Ecto neural progenitor cell (in vitro differentiated cells): ENCODE data around the gene CPA4.

Source experiments
- DNase-seq: peaks from one replicate; pipeline ENCODE4 v3.0.0-alpha.2; 2018; ENCODE audit warnings: low spot score

CPA4 gene

DNA sequence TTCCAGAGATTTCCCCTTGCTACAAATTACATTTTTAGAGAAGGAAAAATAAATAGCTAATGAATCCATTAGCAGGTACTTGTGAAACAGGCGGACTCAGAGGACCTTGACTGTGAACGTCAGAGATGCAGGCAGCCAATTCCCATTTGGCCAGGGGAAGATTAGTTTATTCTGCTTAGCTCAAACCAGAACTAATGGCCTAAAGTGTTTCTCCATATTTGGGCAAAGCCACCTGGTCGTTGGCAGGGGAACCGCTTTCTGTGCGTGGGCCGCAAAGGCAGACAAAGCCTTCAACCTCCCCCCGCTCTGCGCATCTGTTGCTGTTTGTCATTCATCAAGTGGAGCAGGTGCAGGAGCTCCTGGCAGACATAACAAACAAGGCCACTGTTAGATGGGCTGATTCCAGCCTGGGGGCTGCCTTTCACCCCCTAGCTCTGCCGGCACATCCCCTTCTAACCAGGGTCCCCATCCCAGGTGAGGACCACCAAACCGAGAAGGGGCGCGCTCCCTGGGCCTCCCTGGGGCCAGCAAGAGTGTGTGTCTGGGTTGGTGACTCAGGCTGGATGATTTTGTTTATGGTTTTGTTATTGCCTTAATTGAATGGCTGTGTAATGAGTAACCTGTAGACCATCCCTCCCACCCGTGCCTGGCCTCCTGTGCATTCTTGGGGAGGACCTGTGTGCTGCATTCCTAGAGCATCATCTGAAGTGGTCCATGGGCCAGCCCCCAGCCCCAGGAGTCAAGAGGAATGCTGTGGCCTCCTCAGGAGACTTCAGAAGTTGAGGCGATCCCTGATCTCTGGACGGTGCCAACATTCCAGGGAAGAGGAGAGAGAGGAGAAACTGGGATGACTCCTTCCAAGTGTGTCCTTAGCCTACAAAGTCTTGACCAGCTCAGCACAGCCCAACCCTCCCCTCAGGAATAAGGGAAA lies 72.8 kb downstream of the CPA4 start:
- DNase-seq = no peak

DNA sequence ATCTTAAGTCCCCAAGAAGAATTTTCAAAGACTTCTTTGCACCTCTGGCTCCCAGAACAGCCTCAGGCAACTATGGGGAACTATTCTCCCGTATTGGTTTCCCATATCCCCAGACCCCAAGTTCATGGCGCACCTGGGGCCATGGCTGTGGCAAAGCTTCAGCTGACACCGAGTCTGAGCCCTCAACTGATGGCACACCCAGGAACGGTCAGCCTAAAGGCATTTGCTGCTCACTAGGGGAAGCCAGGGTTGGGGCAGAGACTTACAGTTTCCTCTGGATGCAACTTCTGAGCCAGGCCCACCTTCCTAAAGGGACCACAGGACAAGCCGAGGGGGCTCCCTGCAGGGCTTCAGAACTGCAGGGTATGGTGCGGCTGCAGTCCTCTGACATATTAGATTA lies 73.6 kb downstream of the CPA4 start:
- no peak for DNase-seq

DNA sequence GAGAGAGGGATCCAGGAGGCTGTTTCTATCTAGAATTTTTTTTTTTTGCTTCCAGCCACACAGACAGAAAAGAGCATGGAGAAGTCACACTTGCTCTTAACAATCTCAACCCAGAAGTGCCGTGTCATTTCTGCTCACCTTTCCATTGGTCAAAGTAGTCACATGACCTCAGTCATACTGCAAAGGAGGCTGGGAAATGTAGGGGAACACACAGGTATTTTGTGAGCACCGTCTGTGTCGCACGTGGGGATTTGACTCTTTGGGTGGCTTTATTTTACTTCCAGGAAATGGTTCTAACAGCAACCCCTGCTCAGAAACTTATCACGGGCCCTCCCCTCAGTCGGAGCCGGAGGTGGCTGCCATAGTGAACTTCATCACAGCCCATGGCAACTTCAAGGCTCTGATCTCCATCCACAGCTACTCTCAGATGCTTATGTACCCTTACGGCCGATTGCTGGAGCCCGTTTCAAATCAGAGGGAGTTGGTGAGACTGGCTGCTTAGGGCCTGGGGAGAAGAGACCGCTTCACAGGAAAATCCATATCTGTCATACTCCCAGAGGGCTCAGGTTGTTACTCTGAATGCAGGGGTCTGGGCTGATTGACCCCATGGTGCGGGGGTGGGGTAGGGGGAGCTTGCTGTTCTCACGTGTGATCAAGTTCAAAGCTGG lies 74.3 kb downstream of the CPA4 start:
- no peak for DNase-seq

DNA sequence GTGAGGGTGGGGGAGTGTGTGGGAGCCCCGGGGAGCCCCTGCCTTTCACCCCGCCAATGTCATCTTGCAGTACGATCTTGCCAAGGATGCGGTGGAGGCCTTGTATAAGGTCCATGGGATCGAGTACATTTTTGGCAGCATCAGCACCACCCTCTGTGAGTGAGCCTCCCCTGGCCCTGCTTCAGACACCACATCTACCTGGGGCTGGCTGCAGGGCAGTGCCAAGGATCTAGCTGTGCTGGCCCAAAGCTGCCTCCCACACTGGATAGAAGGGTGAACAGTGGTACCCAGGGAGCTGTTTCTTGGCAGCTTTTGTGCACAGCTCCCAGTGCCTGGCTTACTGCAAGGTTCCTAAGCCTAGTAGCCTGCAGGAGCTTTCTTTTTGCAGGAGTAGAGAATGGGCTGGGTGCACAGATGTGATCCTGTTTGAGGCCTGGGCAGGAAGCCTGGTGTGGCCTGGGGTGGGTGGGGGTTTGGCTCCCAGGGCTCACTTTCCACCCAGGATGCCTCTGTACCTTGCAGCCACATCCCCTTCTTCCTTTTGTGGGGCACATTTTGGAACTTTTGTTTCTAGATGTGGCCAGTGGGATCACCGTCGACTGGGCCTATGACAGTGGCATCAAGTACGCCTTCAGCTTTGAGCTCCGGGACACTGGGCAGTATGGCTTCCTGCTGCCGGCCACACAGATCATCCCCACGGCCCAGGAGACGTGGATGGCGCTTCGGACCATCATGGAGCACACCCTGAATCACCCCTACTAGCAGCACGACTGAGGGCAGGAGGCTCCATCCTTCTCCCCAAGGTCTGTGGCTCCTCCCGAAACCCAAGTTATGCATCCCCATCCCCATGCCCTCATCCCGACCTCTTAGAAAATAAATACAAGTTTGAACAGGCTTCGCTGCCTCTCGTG lies 75.1 kb downstream of the CPA4 start:
- DNase-seq = no peak

DNA sequence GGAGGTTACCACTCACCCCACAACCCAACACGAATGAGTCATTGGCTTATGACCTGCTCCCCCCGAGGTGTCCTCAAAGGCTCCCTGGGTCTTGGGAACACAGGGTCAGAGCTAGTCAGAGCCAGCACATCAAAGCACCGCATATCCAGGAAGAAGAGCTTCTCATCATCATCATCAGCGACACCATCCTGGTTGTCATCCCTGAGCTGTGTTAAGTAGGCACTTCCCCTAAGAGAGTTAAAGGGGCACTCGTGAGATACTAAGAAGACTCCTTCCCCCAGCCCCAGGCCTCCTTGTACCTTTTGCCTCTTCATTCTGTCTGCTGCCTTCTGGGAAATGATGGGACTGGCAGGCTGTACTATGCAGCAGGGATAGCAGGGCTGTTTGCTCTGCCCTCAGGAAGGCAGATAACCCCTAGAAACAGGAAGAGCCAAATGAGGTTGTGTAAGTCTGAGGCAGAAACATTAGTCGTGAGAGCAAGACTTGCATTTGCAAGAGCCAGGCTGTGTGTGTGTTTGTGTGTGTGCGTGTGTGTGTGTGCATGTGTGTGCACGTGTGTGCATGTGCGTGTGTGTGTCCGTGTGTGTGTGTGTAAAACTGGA lies 76.2 kb downstream of the CPA4 start:
- DNase-seq = no peak

DNA sequence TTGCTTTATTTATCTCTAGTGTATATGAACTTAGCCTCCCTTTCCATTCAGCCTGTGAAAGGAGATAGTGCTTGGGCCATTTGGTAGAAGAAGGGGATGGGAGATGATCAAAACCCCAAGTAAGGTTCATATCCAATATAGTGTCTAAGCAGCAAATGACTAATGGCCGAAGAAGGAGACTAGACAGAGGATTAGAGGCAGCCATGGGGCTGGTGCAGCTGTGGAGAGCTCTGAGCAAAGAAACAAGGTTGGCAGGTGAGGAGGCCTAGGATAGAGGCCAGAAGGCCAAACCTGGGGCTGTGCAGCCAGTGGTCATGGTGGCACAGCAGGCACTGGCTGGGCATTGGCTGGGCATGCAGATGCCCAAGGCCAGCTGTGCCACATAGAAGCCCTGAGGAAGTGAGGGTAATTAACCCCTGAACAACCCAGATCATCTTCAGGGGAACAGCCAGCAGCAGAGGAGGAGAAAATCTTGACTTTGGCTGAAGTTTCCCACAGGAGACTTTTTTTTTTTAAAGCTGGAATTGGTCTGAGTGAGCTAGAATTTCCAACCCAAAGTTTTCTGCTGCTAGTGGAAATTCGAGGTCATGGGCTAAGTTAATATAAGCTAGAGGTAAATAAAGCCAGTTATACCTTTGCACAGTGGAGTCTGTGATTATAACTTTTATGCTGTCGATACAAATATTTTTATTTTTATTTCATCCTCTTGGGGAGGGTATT lies 77.0 kb downstream of the CPA4 start:
- no peak for DNase-seq

DNA sequence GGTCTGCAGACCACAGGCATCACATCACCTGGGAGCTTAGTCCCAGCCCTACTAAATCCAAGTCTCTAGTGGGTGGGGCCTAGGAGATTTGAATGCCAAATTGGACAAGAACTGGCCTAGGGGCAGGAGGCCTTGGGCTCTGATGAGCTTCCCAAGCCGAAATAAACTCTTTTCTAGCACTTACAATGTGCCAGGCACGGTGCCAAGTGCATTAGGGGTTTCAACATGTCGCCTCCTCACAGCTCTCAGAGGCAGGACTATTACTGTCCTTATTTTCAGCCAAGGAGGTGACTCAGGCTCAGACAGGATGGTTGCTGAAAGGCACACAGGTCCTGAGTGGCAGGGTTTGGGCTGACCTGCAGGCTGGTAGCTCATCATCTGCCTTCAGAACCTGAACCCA lies 78.1 kb downstream of the CPA4 start:
- no peak for DNase-seq

DNA sequence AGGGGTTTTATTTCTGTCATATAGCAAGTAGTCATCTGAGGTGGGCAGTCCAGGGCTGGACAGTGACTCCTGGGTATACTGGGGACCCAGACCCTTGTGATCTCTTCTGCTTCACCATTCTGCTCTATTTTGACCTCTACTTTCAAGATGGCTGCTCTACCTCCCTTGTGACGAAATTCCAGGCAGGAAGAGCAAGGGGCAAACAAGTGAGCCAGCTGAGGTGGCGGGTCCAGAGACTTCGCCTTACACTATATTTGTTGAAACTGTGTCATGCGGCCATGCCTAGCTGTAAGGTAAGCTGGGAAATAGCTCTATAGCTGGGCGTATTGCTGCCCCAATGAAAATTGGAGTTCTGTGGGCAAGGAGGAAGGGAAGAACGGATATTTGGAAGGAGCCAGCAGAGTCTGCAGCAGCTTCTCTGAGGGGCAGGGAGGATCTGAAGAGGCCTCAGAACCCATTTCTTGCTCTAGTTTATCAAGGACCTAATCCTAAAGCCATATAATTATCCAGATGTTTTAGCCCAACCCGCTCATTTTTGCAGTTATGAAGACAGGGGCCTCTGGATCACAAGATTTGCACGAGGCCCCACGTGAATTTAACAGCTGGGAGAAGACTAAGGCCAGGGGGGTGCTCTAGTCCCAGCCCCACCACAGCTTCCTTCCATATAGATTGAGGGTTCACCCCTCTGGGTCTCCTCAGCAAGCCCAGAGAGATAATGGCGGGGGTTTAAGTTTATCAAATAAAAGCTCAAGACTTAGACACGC lies 79.6 kb downstream of the CPA4 start:
- DNase-seq = no peak
